ENCODE results near the gene PAX6. TPM values are rescaled to one million over a fixed set of nuclear protein-coding genes. Genes with fewer than 3 reads are reported as not detected.

PAX6 gene
- total and polyA plus RNA-seq, 9 of the 15 experiments (the other 6 are each of a cell fraction or from before 2014, with no cell fraction given), result 1.5 to 10.9 (median 5.3) TPM

DNA sequence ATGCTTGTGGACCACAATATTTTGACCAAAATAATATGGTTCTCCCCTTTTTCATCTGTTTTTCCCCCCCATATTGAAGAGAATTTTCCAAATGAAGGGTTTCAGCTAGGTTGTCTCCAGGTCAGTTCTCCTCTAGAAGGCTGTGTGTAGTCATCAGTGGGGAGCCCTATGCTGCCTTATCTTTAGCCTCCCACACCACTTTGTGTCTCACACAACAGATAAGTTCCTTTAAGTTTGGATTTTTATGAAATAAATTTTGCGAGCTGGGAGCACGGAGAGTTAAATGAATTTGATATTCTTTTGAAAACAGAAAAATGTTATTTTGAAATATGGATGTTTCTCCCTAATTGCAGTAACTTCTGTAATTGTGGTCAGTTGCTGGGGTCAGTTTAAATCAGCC is 28.9 kb downstream of the PAX6 start (continued):
- TF ChIP-seq, protein P1, sequence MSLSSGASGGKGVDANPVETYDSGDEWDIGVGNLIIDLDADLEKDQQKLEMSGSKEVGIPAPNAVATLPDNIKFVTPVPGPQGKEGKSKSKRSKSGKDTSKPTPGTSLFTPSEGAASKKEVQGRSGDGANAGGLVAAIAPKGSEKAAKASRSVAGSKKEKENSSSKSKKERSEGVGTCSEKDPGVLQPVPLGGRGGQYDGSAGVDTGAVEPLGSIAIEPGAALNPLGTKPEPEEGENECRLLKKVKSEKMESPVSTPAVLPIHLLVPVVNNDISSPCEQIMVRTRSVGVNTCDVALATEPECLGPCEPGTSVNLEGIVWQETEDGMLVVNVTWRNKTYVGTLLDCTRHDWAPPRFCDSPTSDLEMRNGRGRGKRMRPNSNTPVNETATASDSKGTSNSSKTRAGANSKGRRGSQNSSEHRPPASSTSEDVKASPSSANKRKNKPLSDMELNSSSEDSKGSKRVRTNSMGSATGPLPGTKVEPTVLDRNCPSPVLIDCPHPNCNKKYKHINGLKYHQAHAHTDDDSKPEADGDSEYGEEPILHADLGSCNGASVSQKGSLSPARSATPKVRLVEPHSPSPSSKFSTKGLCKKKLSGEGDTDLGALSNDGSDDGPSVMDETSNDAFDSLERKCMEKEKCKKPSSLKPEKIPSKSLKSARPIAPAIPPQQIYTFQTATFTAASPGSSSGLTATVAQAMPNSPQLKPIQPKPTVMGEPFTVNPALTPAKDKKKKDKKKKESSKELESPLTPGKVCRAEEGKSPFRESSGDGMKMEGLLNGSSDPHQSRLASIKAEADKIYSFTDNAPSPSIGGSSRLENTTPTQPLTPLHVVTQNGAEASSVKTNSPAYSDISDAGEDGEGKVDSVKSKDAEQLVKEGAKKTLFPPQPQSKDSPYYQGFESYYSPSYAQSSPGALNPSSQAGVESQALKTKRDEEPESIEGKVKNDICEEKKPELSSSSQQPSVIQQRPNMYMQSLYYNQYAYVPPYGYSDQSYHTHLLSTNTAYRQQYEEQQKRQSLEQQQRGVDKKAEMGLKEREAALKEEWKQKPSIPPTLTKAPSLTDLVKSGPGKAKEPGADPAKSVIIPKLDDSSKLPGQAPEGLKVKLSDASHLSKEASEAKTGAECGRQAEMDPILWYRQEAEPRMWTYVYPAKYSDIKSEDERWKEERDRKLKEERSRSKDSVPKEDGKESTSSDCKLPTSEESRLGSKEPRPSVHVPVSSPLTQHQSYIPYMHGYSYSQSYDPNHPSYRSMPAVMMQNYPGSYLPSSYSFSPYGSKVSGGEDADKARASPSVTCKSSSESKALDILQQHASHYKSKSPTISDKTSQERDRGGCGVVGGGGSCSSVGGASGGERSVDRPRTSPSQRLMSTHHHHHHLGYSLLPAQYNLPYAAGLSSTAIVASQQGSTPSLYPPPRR (CRISPR knock-in tag; IDR thresholded peaks at IDR 0.05; ENCODE audit: borderline replicate concordance), result no peak
- TF ChIP-seq ZNF444 (CRISPR knock-in tag; IDR thresholded peaks at IDR 0.05) (no peak), TRIM28 (IDR thresholded peaks at IDR 0.05) (no peak), ETV1 (tag; conservative IDR thresholded peaks at IDR 0.05; ENCODE audit: low read depth) (no peak), PHF21A (IDR thresholded peaks at IDR 0.05; ENCODE audit: borderline replicate concordance, low read depth) (no peak), RB1 (IDR thresholded peaks at IDR 0.05; ENCODE audit: low read depth) (no peak), SMAD3 (CRISPR knock-in tag; conservative IDR thresholded peaks at IDR 0.05) (no peak)
- TF ChIP-seq, protein P2, sequence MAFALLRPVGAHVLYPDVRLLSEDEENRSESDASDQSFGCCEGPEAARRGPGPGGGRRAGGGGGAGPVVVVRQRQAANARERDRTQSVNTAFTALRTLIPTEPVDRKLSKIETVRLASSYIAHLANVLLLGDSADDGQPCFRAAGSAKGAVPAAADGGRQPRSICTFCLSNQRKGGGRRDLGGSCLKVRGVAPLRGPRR (CRISPR knock-in tag; IDR thresholded peaks at IDR 0.05), result no peak
- TF ChIP-seq, protein P3, sequence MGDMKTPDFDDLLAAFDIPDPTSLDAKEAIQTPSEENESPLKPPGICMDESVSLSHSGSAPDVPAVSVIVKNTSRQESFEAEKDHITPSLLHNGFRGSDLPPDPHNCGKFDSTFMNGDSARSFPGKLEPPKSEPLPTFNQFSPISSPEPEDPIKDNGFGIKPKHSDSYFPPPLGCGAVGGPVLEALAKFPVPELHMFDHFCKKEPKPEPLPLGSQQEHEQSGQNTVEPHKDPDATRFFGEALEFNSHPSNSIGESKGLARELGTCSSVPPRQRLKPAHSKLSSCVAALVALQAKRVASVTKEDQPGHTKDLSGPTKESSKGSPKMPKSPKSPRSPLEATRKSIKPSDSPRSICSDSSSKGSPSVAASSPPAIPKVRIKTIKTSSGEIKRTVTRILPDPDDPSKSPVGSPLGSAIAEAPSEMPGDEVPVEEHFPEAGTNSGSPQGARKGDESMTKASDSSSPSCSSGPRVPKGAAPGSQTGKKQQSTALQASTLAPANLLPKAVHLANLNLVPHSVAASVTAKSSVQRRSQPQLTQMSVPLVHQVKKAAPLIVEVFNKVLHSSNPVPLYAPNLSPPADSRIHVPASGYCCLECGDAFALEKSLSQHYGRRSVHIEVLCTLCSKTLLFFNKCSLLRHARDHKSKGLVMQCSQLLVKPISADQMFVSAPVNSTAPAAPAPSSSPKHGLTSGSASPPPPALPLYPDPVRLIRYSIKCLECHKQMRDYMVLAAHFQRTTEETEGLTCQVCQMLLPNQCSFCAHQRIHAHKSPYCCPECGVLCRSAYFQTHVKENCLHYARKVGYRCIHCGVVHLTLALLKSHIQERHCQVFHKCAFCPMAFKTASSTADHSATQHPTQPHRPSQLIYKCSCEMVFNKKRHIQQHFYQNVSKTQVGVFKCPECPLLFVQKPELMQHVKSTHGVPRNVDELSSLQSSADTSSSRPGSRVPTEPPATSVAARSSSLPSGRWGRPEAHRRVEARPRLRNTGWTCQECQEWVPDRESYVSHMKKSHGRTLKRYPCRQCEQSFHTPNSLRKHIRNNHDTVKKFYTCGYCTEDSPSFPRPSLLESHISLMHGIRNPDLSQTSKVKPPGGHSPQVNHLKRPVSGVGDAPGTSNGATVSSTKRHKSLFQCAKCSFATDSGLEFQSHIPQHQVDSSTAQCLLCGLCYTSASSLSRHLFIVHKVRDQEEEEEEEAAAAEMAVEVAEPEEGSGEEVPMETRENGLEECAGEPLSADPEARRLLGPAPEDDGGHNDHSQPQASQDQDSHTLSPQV (IDR thresholded peaks at IDR 0.05), result no peak

All from K562 (cell line).